Measurements from ENCODE around the gene WFDC10A. TPM values are rescaled to one million over a fixed set of nuclear protein-coding genes. Genes with fewer than 3 reads are reported as not detected.

The WFDC10A gene
- total and polyA plus RNA-seq, 11 donors: not detected

GRCh38 chr20:45595235-45595634, 34.3 kb upstream of the WFDC10A start:
- no peaks in the 10 kb centered on the region for H3K36me3 ChIP-seq
- peaks cover 0 to 6% (median 0%) of the 10 kb centered on the region in 12 donors for H3K9me3 ChIP-seq
- H3K27ac ChIP-seq: no peak overlapping the region
- 0 to 44% (median 36%) methylated on average over 1 of the region's 1 CpG for WGBS, 4 donors
- H3K27me3 ChIP-seq: peaks cover 0 to 21% (median 4%) of the 10 kb centered on the region in 9 donors
- TF ChIP-seq POLR2A (IDR thresholded peaks at IDR 0.05): no peak
- no peak for TF ChIP-seq CTCF (IDR thresholded peaks at IDR 0.05)
- H3K4me3 ChIP-seq: no peak overlapping the region
- ATAC-seq: no peak
- H3K4me1 ChIP-seq: no peaks in the 10 kb centered on the region
- intact Hi-C loops (cut with DNase I): no loop called here
- no peak for DNase-seq

GRCh38 chr20:45607810-45608209, 21.7 kb upstream of the WFDC10A start:
- no peak for TF ChIP-seq POLR2A (IDR thresholded peaks at IDR 0.05)
- TF ChIP-seq CTCF (IDR thresholded peaks at IDR 0.05): no peak
- Histone ChIP-seq H3K27ac (no peak overlapping the region), H3K4me1 (no peaks in the 10 kb centered on the region), H3K4me3 (no peak overlapping the region), H3K36me3 (no peaks in the 10 kb centered on the region), H3K27me3 (peaks cover 0 to 10% (median 0%) of the 10 kb centered on the region in 9 donors), H3K9me3 (peaks cover 0 to 30% (median 8%) of the 10 kb centered on the region in 12 donors)
- ATAC-seq (no peak), DNase-seq (no peak)
- intact Hi-C loops (cut with DNase I): no loop called here
- WGBS, 4 donors: 89 to 93% (median 92%) methylated on average over 1 of the region's 1 CpG

GRCh38 chr20:45611054-45611453, 18.5 kb upstream of the WFDC10A start:
- DNase-seq (no peak), ATAC-seq (no peak)
- Histone ChIP-seq H3K27me3 (peaks cover 0 to 13% (median 0%) of the 10 kb centered on the region in 9 donors), H3K9me3 (peaks cover 0 to 17% (median 5%) of the 10 kb centered on the region in 12 donors), H3K4me1 (no peaks in the 10 kb centered on the region), H3K4me3 (no peak overlapping the region), H3K36me3 (no peaks in the 10 kb centered on the region), H3K27ac (no peak overlapping the region)
- TF ChIP-seq CTCF (IDR thresholded peaks at IDR 0.05): no peak
- no peak for TF ChIP-seq POLR2A (IDR thresholded peaks at IDR 0.05)
- WGBS, 4 donors: 52 to 61% (median 59%) methylated on average over 4 of the region's 4 CpGs
- intact Hi-C loops (cut with DNase I): no loop called here

GRCh38 chr20:45612314-45612713, 17.2 kb upstream of the WFDC10A start:
- H3K9me3 ChIP-seq: peaks cover 0 to 4% (median 0%) of the 10 kb centered on the region in 12 donors
- intact Hi-C loops (cut with DNase I): no loop called here
- ATAC-seq (no peak), DNase-seq (no peak)
- H3K27ac ChIP-seq: no peak overlapping the region
- no peak overlapping the region for H3K4me3 ChIP-seq
- H3K27me3 ChIP-seq: peaks cover 0 to 8% (median 0%) of the 10 kb centered on the region in 9 donors
- H3K36me3 ChIP-seq: no peaks in the 10 kb centered on the region
- H3K4me1 ChIP-seq: no peaks in the 10 kb centered on the region
- TF ChIP-seq POLR2A (IDR thresholded peaks at IDR 0.05) (no peak), CTCF (IDR thresholded peaks at IDR 0.05) (no peak)

Data from heart left ventricle (tissue), 16 donors.